ENCODE data around the gene SIPA1. TPM values are rescaled to one million over a fixed set of nuclear protein-coding genes. Genes with fewer than 3 reads are reported as not detected.

The SIPA1 gene
- total and polyA plus RNA-seq, 2 of the 13 experiments (the other 11 are each of a cell fraction or from before 2014, with no cell fraction given) = 5.8 to 7.7 TPM

DNA sequence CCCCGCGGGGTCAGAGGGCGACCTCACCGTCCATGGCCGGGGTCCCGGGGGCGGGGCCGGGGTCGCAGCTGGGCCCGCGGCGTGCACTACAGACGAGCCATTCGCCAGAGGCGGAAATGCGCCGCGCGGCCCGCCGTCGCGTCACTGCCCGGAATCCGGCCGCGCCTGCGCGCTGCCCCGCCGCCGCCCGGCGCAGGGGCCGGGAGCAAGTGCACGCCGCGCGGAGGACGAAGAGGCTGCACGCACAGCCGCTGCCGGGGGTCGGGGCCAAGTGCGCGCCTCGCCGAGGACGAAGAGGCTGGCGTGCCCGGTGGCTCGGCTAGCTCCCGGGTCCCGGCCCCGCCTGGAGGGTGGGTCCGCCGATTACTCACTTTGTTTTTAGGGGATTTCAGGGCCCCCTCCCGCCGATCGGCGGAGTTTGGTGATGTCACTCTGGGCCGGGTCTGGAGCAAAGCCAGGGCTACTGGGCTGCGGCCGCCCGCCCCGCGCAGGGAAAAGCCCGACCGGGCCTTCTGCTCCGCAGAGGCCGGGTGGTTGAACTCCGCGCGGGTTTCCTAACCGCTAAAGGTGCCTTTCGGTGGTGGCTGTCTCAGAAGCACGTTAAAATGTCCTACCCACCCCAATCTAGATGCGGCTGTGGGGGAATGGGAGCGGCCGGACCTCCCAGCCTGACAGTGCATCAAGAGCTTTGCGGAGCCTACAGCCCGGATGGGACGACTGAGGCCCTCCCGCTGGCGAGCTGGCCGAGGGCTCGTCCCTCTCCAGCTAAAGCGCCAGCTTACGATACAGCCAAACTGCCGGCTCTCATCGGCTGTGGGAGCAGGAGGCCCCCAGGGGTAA, 25.1 kb downstream of the SIPA1 start, which contains the start of gene RELA (continued):
- TF ChIP-seq, protein P1, sequence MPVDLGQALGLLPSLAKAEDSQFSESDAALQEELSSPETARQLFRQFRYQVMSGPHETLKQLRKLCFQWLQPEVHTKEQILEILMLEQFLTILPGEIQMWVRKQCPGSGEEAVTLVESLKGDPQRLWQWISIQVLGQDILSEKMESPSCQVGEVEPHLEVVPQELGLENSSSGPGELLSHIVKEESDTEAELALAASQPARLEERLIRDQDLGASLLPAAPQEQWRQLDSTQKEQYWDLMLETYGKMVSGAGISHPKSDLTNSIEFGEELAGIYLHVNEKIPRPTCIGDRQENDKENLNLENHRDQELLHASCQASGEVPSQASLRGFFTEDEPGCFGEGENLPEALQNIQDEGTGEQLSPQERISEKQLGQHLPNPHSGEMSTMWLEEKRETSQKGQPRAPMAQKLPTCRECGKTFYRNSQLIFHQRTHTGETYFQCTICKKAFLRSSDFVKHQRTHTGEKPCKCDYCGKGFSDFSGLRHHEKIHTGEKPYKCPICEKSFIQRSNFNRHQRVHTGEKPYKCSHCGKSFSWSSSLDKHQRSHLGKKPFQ (CRISPR knock-in tag; IDR thresholded peaks at IDR 0.05; ENCODE audit: insufficient replicate concordance) = peak; percentile 57
- TF ChIP-seq NR2F1 (CRISPR knock-in tag; IDR thresholded peaks at IDR 0.05) (no peak), CREB1 (IDR thresholded peaks at IDR 0.05) (peak; percentile 62; the same call in 1 of the 2 replicates), CREB1 (CRISPR knock-in tag; IDR thresholded peaks at IDR 0.05) (0 out of 2 replicates have a peak, but pooled peaks have one; percentile 15), HES4 (CRISPR knock-in tag; IDR thresholded peaks at IDR 0.05; ENCODE audit: borderline replicate concordance) (no peak; the same call in 1 of the 2 replicates), SPEN (CRISPR knock-in tag; IDR thresholded peaks at IDR 0.05; ENCODE audit: low read depth) (peak; percentile 58), ZNF143 (CRISPR knock-in tag; IDR thresholded peaks at IDR 0.05) (no peak; the same call in 1 of the 2 replicates), ZNF121 (CRISPR knock-in tag; IDR thresholded peaks at IDR 0.05) (no peak), HDAC2 (CRISPR knock-in tag; IDR thresholded peaks at IDR 0.05) (peak; percentile 56), THAP11 (CRISPR knock-in tag; IDR thresholded peaks at IDR 0.05) (peak; percentile 72), ZNF780A (CRISPR knock-in tag; IDR thresholded peaks at IDR 0.05) (no peak), ARNT (IDR thresholded peaks at IDR 0.05) (no peak), PCBP1 (IDR thresholded peaks at IDR 0.05; ENCODE audit: borderline replicate concordance, low read depth, low read length) (no peak; the same call in 1 of the 2 replicates), KAT8 (CRISPR knock-in tag; IDR thresholded peaks at IDR 0.05) (peak; percentile 66; the same call in 1 of the 2 replicates), ZBTB3 (CRISPR knock-in tag; IDR thresholded peaks at IDR 0.05; ENCODE audit: borderline replicate concordance, low read depth) (no peak), NFYC (CRISPR knock-in tag; IDR thresholded peaks at IDR 0.05) (no peak), ZNF564 (CRISPR knock-in tag; IDR thresholded peaks at IDR 0.05) (no peak)
- TF ChIP-seq, protein P2, sequence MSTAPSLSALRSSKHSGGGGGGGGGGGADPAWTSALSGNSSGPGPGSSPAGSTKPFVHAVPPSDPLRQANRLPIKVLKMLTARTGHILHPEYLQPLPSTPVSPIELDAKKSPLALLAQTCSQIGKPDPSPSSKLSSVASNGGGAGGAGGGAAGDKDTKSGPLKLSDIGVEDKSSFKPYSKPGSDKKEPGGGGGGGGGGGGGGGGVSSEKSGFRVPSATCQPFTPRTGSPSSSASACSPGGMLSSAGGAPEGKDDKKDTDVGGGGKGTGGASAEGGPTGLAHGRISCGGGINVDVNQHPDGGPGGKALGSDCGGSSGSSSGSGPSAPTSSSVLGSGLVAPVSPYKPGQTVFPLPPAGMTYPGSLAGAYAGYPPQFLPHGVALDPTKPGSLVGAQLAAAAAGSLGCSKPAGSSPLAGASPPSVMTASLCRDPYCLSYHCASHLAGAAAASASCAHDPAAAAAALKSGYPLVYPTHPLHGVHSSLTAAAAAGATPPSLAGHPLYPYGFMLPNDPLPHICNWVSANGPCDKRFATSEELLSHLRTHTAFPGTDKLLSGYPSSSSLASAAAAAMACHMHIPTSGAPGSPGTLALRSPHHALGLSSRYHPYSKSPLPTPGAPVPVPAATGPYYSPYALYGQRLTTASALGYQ (CRISPR knock-in tag; IDR thresholded peaks at IDR 0.05) = no peak
- TF ChIP-seq, protein P3, sequence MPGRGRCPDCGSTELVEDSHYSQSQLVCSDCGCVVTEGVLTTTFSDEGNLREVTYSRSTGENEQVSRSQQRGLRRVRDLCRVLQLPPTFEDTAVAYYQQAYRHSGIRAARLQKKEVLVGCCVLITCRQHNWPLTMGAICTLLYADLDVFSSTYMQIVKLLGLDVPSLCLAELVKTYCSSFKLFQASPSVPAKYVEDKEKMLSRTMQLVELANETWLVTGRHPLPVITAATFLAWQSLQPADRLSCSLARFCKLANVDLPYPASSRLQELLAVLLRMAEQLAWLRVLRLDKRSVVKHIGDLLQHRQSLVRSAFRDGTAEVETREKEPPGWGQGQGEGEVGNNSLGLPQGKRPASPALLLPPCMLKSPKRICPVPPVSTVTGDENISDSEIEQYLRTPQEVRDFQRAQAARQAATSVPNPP (CRISPR knock-in tag; IDR thresholded peaks at IDR 0.05) = no peak
- TF ChIP-seq, protein P4, sequence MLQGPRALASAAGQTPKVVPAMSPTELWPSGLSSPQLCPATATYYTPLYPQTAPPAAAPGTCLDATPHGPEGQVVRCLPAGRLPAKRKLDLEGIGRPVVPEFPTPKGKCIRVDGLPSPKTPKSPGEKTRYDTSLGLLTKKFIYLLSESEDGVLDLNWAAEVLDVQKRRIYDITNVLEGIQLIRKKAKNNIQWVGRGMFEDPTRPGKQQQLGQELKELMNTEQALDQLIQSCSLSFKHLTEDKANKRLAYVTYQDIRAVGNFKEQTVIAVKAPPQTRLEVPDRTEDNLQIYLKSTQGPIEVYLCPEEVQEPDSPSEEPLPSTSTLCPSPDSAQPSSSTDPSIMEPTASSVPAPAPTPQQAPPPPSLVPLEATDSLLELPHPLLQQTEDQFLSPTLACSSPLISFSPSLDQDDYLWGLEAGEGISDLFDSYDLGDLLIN (CRISPR knock-in tag; IDR thresholded peaks at IDR 0.05; ENCODE audit: borderline replicate concordance) = no peak
- TF ChIP-seq, protein P5, sequence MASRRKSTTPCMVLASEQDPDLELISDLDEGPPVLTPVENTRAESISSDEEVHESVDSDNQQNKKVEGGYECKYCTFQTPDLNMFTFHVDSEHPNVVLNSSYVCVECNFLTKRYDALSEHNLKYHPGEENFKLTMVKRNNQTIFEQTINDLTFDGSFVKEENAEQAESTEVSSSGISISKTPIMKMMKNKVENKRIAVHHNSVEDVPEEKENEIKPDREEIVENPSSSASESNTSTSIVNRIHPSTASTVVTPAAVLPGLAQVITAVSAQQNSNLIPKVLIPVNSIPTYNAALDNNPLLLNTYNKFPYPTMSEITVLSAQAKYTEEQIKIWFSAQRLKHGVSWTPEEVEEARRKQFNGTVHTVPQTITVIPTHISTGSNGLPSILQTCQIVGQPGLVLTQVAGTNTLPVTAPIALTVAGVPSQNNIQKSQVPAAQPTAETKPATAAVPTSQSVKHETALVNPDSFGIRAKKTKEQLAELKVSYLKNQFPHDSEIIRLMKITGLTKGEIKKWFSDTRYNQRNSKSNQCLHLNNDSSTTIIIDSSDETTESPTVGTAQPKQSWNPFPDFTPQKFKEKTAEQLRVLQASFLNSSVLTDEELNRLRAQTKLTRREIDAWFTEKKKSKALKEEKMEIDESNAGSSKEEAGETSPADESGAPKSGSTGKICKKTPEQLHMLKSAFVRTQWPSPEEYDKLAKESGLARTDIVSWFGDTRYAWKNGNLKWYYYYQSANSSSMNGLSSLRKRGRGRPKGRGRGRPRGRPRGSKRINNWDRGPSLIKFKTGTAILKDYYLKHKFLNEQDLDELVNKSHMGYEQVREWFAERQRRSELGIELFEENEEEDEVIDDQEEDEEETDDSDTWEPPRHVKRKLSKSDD (CRISPR knock-in tag; IDR thresholded peaks at IDR 0.05; ENCODE audit: low read depth) = no peak
